A549 treated with AZD9567 at 1 μM for 4 hours (cell line): ENCODE data around the gene RBM15B. TPM values are rescaled to one million over a fixed set of nuclear protein-coding genes. Genes with fewer than 3 reads are reported as not detected.

Experiments used
- total RNA-seq: library from RNA; stranded (reverse); fragments of 200-300 nt; extraction: Qiagen RNA extraction; gene quantifications from 5 replicates; pipeline ENCODE4 v1.2.3, GENCODE V29; 2022; ENCODE audit not compliant: insufficient read depth

RBM15B gene, protein sequence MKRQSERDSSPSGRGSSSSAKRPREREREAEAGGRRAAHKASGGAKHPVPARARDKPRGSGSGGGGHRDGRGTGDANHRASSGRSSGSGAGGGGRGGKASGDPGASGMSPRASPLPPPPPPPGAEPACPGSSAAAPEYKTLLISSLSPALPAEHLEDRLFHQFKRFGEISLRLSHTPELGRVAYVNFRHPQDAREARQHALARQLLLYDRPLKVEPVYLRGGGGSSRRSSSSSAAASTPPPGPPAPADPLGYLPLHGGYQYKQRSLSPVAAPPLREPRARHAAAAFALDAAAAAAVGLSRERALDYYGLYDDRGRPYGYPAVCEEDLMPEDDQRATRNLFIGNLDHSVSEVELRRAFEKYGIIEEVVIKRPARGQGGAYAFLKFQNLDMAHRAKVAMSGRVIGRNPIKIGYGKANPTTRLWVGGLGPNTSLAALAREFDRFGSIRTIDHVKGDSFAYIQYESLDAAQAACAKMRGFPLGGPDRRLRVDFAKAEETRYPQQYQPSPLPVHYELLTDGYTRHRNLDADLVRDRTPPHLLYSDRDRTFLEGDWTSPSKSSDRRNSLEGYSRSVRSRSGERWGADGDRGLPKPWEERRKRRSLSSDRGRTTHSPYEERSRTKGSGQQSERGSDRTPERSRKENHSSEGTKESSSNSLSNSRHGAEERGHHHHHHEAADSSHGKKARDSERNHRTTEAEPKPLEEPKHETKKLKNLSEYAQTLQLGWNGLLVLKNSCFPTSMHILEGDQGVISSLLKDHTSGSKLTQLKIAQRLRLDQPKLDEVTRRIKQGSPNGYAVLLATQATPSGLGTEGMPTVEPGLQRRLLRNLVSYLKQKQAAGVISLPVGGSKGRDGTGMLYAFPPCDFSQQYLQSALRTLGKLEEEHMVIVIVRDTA
- total RNA-seq, result 16.9 to 20.1 TPM (median 19.6 TPM) in 5 replicates

DNA sequence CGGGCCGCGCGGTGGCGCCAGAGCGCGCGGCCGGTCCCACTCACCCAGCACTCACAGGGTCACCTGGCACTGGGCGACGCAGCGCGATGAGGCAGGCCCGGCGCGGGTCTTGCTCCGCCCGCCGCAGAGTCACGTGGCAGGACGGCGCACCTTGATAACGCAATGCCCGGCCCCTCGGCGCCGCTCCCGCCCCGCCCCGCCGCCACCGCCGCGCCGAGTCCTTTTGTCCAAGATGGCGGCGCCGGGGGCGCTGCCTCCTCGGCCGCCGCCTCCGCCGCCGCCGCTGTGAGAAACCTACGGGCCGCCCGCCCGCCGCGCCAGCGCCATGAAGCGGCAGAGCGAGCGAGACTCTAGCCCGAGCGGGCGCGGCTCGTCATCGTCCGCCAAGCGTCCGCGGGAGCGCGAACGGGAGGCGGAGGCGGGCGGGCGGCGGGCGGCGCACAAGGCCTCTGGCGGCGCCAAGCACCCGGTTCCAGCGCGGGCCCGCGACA lies at the start of gene RBM15B:
TSS of gene RBM15B (plus strand) at position 211 of the 491 bp plus-strand sequence. CDS start at position 326, 115 bp downstream.

DNA sequence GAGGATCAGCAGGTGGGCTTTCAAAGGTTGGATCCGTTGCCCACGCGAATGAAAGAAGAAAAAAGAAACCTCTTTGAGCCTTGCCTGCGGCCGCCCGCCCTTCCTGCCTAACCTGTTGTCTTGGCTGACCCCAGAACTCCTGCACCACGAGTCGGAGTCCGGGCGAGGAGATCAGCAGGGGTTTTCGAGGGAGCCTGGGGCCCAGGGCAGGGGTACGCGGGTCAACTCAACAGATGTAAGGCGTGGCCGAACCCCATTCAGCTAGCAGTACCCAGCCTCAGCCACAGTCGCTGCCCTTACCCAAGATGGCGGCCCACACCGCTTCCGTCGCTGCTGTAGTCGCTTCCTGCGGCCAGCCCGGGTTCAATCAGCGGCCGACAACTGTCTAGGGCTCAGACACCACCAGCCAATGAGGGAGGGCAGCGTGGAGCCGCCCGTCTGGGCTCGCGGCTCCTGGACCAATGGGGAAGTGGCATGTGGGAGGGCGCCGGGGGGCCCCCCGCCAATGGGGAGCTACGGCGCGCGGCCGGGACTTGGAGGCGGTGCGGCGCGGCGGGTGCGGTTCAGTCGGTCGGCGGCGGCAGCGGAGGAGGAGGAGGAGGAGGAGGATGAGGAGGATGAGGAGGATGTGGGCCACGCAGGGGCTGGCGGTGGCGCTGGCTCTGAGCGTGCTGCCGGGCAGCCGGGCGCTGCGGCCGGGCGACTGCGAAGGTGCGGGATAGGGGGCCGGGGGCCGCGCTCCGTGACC lies 6.2 kb upstream of the RBM15B start, which contains the start of gene MANF:
TSS of gene MANF (plus strand) at position 566 of the 748 bp plus-strand sequence. CDS start at position 618, 52 bp downstream.

Other genes starting within 250 kb of the RBM15B start
- gene MANF, start 6.0 kb upstream of the RBM15B start, total RNA-seq, result 93.5 to 124 TPM (median 117 TPM) in 5 replicates
- 11.5 to 15.1 TPM (median 12.8 TPM) in 5 replicates for gene DCAF1, start 108.7 kb downstream of the RBM15B start, total RNA-seq
- gene RAD54L2, start 147.4 kb downstream of the RBM15B start, total RNA-seq, result 3.9 to 4.8 TPM (median 4.2 TPM) in 5 replicates